NCI-H2196 (cell line): ENCODE results near the gene CFAP99.
"Not testable (repeated sequence)": the region's sequence is repeated elsewhere in the genome, so short reads cannot be mapped to it uniquely, and the experiment has no call there.

Experiments
- DNase-seq: peaks from one replicate; lab custom pipeline; 2025; ENCODE audit not compliant: unreplicated experiment; lab: John Stamatoyannopoulos, UW

Gene CFAP99

DNA sequence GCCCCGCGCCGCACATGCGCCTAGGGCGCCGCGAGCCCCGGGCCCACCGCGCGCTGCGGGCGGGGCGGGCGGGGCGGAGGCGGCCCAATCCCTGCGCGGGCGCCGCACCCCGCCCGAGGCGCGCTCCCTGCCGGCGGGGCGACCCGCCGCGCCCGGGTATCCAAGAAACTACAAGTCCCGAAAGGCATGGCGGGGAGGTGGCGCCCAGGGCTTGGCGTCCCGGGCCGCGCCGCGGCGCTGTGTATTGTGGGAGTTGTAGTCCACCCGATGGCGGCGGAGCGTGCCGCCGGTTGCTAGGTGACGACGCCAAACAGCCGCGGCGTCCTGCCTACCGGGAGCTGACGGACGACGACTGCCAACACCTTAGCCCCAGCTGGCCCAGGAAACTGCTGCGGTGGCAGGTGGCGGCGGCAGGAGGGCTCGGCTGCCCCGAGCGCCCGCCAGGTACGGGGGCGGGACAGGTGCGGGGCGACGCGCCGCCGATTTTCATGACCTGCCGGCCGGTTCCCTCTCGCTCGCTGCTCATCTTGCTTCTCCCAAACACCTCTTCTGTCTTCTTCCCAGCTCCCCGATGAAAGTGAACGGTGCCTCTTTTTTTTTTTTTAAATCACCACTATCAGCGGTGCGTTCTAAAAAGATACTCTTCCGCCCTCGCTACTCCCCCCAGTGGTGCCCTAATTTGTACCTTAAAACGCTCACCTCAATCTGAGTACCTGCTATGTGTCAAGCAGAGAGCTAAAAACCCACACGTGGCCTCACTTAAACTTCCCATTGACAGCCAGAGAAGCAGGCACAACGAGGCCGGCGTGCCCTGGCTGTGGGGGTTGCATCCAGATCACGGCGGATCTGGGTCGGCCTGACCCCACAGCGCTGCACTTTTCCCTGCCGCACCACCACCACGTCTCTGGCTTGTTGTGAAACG, at the start of gene CFAP99:
Gene CFAP99 (plus strand): TSS at position 306 of the 922 bp plus-strand sequence.
- DNase-seq = peak; percentile 97

DNA sequence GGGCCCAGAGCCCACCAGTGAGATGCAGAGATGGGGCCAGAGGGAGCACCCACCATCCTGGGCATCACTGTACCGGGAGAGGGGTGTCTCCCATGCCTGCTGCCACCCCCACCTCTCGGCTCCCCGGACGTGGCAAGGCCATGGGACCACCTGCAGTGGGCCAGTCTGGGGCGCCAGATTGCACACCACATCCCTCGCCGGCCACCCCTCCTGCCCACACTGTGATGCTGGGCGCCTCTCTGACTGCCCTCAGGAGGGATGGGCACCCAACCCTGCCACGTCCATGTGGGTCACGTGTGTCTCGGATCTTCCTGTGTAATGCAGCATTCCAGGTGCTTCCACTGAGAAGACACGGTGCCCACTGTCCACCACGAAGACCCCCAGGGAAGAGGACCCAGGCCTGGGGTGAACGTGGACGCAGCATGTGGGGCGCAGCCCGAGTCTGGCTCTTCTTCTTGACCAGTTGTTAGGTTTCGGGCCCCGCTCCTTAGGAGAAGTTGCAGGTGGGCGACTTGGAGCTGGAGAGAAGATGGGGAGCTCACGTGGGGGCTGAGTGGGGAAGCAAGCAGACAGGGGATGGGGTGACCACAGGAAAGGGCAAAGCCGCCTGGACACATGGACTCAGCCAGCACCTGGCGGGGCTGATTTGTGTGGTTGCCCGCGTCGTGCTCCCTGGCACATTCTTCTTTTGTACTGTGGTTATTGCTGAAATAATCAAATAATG, 48.0 kb upstream of the CFAP99 start:
- no peak for DNase-seq

DNA sequence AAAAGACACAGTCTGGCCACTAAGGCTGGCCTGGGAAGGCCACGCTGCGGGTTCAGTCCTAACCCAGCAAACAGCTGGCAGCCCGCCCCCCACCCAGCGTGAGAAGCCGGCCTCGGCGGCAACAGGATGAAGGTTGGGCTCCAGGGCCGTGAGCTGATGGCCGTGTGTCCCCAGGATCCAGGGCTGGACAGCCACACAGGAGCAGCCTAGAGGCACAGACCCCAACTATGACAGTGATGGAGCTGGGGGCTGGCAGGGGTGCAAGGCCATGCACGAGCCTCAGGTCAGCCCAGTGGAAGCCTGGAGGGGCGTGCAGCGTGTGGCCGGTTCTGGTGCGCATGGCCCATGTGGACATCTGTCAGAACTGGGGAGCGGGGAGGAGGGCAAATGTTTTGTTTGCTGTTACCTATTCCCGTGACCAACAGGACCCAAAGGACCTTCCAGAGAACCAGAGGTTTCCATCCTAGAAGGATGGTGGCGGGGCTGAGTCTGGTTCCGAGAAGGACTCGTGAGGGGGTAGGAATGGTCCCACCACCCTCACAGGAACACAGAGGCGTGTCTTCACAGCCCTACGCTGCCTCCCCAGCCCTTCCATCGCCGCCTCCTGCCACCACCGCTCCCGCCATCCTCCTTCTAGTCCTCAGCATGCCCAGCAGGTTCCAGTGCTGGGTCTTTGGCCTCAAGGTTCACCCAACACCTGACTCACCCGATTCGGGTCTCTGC, 46.8 kb upstream of the CFAP99 start:
- no peak for DNase-seq

DNA sequence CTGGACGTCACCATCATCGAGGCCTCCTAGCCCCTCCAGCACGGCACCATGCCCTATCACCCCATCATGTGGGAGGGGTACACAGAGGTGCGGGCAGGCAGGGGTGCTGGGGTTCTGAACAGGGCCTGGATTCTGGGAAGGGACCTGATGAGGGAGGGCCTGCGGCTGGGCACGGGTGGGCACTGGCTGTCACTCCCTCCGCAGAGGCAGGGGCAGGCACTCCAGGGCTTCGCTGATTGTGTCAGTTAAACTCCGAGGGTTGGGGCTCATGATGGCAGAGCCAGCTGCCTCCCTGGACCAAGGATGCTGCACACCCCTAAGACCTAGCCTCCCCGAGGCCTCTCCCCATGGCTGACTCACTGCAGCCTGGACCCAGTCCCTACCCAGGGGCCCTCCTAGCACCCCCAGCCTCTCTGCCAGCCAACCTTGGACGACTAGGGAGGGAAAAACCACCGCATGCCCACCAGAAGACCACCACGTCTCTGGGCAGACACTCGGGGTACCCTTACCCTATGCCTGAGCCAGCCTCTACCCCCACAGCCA, 46.2 kb upstream of the CFAP99 start:
- no peak for DNase-seq

DNA sequence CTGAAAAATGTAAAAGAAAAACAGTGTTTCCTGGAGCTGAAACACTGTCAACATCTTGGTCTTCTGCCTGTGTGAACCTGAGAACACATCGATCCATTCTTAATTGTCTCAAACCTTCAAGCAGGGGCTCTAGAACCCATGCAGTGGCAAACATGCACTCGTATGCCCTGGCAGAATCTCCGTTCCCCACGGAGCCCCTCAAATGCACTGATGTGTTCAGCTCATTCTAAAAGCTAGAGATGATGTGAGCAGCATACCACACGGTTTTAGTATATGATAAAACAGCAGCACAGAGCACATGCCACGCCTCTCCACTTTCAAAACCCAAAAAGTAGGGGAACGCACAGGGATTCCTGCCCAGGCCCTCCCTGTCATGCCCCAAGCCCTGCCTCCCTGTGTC, 45.2 kb upstream of the CFAP99 start:
- no peak for DNase-seq

DNA sequence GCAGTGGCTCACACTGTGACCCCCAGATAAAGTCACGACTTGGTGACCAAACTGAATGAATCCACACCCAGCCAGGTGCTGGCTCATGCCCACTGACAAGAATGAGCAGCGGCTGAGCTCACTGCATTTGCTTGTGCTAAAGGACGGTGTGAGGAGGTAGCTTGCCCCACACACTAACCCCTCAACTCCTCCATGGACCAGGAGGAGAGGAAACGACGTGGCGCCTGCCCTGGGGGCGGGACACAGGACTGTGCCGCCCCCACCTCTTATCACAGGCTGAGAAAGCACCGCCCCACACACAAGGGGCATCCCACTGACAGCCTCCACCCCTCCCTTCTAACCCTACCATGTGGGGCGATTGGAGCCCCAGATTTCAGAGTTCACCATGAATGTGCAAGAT, 43.3 kb upstream of the CFAP99 start:
- no peak for DNase-seq

DNA sequence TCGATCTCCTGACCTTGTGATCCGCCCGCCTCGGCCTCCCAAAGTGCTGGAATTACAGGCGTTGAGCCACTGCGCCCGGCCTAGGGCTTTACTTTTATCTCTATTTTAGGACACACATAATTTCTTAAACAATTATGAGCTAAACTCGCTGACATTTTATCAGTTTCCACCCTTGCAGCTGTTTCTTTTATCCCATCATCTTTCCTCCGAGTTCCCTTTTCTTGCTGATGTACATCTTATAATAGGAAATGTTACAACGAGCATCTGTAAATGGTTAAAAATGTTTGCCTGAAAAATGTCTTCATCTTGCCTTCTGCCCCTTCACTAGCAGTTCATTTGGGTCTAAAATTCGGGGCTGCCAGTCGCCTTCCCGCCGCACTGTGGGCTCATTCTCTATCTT, 41.5 kb upstream of the CFAP99 start:
- no peak for DNase-seq

DNA sequence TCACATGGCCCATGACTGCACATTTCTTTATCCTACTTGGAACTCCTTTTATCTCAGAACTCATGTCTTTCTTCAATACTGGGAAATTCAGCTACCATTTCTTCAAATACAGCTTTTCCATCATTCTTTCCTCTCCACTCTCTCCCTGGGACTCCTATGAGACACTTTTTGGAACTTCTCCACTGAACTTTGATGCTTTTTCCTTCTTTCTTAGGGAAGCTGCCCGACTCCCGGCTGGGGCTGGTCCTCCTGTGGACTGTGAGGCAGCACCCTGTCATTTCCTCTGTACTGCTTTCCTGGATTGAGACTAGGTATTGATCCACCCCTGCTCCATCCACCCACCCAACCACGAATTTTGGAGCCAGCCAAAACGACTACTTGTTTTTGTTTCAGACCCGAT, 40.4 kb upstream of the CFAP99 start:
- DNase-seq = no peak

DNA sequence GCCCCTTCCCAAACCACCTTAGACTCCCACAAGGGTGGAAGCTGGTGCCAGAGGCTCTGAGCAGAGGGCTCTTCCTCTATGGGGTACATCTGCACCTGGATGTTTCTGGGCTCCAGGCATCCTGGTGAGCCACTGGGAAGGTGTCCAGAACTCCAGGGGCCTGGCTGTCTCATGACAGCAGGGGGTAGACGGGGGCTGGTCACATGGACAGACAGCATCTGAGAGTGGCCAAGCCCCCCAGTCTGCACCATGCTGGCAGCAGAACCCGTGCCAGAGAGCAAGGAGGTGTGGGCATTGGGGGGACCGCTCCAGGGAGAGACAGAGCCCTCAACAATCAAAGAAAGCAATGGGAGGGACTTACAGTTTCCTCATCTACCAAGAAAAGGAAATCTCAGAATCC, 39.9 kb upstream of the CFAP99 start:
- no peak for DNase-seq

DNA sequence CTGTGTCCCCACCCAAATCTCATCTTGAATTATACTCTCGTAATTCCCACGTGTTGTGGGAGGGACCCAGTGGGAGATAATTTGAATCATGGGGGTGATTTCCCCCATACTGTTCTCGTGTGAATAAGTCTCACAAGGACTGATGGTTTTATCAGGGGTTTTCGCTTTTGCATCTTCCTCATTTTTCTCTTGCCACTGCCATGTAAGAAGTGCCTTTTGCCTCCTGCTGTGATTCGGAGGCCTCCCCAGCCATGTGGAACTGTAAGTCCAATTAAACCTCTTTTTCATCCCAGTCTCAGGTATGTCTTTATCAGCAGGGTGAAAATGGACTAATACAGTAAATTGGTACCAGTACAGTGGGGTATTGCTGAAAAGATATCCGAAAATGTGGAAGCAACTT, 38.2 kb upstream of the CFAP99 start:
- DNase-seq = not testable (repeated sequence)

DNA sequence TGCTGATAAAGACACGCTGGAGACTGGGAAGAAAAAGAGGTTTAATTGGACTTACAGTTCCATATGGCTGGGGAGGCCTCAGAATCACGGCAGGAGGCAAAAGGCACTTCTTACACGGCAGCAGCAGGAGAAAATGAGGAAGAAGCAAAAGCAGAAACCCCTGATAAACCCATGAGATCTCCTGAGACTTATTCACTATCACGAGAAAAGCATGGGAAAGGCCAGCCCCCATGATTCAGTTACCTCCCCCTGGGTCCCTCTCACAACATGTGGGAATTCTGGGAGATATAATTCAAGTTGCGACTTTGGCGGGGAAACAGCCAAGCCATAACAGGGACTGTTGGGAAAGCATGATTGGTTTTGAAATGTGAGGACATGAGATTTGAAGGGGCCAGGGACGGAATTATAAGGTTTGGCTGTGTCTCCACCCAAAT, 36.0 kb upstream of the CFAP99 start:
- DNase-seq = not testable (repeated sequence)

DNA sequence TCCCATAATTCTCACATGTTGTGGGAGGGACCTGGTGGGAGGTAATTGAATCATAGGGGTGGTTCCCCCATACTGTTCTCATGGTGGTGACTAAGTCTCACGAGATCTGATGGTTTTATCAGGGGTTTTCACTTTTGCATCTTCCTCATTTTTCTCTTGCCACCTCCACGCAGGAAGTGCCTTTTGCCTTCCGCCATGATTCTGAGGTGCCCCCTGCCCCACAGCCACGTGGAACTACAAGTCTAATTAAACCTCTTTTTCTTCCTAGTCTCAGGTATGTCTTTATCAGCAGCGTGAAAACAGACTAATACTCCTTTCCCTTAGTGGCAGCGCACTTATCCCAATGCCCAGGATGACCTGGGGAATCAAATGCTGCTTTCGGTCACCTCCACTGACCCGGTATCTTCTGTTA, 35.5 kb upstream of the CFAP99 start:
- DNase-seq = not testable (repeated sequence)

DNA sequence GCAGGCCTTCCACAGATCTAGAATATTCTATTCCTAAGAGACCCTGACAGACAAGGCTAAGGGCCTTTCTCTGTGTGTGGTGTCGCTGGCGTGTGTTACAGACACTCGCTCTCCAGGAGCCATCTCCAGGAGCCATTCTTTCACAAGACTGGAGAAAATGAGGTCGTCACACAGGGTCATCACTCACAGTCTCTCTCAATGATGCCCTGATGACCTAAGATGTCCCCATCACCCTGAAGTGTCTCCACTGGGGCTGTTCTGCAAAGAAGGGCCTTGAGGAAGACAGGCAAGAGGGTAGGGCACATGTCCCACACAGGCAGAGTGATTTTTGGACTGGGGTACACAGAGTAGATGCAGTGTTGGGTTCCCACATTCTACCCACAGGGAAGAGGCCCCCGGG, 35.0 kb upstream of the CFAP99 start:
- no peak for DNase-seq

DNA sequence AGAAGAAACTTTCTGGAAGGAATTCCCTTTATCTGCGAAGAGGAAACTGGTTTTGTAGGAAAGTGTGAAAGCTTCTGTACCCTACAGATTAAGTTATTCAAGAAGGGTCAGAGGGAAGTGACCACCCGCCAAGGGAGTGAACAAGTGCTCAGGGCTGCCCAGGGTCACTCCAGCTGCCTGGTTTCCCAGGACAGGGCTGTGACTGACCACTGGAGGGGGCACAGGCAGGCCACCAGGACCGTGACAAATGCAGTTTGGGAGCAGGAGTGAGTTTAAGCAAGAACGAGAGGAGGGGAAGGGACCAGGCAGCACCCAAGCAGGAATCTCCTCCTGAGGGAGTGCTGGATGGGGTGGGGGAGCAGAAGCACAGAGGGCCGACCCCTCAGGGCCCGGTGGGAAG, 34.5 kb upstream of the CFAP99 start:
- no peak for DNase-seq

DNA sequence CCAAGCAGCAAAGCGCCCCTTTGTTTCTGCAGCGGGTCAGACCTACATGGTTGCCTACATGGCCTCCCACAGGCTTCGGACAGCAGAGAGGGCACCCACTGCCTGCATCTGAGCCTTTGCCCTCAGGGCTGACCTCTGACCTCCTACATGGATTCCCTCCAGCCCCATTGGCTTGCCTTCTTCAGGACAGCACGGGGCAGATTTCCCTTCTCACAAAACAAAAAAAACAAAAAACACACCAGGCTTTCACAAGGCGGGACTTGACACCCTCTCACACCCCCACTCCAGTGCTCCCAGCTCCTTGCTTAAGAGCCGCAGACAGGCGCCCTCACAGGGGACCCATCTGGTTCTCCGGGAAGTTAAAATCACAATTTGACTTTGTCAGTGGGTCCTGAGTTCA, 33.2 kb upstream of the CFAP99 start:
- DNase-seq = no peak

DNA sequence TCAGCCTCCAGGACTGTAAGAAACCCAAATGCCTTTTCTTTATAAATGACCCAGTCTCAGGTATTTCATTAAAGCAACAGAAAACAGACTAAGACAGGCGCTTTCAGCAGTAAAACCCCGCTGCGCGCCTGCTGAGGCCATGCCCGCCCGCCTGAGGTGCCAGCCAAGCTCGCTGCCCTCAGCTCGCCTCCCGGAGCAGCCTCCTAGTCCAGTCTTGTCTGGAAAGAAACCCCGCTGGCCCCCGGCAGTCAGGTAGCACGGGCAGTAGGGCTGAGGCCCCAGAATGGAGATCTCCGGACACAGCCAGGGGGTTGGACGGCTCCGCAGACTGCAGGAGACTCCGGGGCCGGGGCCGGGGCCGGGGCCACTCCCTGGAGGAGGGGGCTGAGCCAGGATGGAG, 32.0 kb upstream of the CFAP99 start:
- DNase-seq = no peak

DNA sequence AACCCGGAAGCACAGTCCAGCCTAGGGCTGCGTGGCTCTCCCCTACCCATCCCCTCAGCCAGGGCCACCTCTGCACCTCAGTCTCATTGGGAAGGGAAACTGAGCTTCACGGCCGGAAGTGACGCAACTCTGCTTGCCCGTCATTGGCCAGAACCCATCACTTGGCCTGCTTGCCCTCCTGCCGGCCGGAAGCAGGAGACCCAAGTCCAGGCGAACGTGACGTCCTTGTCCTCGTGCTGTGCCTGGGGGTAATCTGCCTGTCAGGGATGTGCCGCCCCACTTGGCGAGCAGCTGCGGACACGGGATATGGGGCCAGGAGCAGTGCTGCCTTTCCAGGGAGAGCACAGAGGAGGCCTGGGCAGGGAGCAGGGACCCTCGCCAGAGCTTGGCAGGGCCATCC, 31.5 kb upstream of the CFAP99 start:
- no peak for DNase-seq

DNA sequence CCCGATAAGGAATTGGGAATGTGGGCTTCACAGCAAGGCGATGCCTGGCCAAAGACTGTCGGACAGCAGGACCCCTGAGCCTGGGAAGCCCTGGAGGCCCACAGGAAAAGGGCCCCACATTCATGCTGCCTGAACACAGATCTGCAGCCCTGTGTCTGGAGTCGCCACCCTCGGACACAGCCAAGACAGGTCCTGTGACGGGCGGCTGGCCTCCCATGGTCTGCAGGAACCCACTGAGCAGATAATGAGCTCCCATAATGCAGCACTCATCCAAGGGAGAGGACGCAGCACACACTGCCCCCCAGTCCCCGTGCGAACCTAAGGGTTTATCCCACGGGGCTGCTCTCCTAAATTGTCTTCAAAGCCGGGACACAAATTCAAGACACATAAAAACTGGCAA, 30.9 kb upstream of the CFAP99 start:
- DNase-seq = no peak

DNA sequence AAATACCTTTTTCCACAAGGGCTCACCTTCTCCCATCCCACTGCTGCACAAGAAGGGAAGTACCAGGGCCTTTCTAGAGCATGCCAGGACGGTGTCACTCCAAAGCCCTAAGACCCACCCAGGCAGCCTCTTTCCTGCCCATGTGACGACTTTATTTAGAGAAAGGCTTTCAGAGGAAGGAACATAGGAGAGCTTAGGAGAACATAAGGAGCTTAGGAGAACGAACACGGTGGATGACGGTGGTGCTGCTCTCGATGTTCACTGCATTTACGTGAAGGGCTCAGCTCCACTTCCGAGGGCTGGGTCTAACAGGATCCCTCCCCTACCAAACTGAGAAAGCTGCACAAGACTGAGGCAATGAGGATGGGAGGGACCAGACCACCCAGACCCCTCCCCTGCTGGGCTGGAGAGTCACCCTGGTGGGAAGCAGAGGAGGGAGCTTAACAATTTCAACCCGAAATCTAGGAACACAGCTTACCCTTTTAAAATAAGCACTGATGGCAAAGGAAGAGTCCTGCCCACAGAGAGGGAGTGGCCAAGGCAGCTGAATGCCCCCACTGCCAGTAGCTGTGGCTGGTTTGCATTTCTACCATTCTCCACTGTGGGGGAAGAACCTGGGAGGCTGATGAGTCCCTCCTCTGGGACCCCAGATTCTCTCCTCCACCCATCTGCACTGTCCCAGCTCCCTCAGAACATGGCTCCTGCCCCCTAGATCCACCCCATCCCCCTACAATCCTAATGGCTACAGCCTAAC, 30.1 kb upstream of the CFAP99 start:
- no peak for DNase-seq

DNA sequence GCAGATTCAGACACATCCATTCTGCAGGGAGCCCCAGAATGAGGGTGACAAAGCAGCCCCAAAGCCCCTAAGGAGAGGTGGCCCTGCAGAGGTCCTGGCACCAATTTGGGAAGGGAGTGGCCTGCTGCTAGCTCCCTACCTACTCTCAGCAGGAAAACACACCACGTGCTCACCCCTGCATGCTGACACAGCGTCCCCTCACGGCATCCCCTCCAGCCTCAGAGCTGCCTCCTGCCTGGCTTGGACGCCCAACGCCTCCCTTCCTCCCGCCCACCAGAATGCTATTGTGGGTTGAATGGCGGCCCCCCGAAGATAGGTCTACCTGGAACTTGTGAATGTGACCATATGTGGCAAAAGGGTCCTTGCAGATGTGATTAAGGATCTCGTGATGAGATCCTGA, 29.1 kb upstream of the CFAP99 start:
- no peak for DNase-seq

DNA sequence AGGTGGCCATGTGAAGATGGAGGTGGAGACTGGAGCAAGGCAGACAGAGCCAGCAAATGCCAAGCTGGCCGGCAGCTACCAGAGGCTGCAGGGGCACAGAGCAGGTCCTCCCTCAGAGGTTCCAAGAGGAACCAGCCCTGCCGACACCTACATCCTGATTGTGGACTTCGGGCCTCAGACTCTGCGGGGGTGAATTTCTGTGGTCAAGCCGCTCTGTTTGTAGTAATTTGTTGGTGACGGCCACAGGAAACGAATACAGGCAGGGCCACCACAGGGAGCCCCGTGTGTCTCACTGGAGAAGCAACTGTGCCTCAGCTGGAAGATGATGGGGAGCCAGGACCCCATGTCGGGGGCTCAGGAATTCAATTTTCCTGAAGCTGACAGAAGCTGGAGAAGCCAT, 28.6 kb upstream of the CFAP99 start:
- no peak for DNase-seq
